WERI-Rb-1 (cell line): Measurements from ENCODE around the gene PRKCE.

Experiments used
- DNase-seq: peaks from one replicate; pipeline ENCODE4 v3.0.0-alpha.2; 2020
- H3K27ac ChIP-seq: fragments of 250-450 bp; sonication (Bioruptor Pico); 2 replicates; pipeline ENCODE4 v1.5.1; 2020; ENCODE audit warnings: mild to moderate bottlenecking, moderate library complexity
- H3K27me3 ChIP-seq: fragments of 250-450 bp; sonication (Bioruptor Pico); 2 replicates; pipeline ENCODE4 v1.5.1; 2021; ENCODE audit warnings: mild to moderate bottlenecking, low read depth, moderate library complexity; ENCODE audit not compliant: insufficient read depth, severe bottlenecking
- H3K36me3 ChIP-seq: fragments of 250-450 bp; sonication (Bioruptor Pico); 2 replicates; pipeline ENCODE4 v1.5.1; 2020; ENCODE audit warnings: mild to moderate bottlenecking, moderate library complexity
- H3K4me3 ChIP-seq: 2 replicates; pipeline ENCODE4 v1.5.1; 2011; ENCODE audit warnings: low read depth, mild to moderate bottlenecking, control low read depth, low read length
- H3K9me3 ChIP-seq: fragments of 250-450 bp; sonication (Bioruptor Pico); 2 replicates; pipeline ENCODE4 v1.5.1; 2021; ENCODE audit warnings: mild to moderate bottlenecking, moderate library complexity; ENCODE audit not compliant: severe bottlenecking
- TF ChIP-seq, protein P1 (sequence below): IDR thresholded peaks from 2 replicates; pipeline ENCODE4 v1.5.1; 2011; ENCODE audit warnings: low read depth, mild to moderate bottlenecking, control low read depth, inconsistent platforms, low read length

Gene PRKCE

DNA sequence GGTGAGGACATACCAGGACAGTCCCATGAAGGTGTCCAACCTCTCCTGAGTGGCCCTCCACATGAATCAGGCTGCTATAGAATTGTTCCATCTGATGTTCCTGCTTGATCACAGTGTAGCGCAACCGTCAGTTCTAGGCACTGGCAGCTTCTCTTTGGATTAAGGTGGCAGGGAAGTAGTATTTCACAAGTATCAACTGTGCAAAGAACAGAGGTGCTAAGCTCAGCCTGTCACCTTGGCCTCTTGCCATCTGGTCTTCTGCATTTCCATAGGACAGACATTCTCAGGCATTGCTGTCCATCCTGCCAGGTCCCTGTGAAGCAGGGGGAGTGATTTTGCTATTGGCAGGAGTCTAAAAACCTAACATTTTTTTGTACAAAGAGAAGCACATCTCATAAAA is 463.5 kb downstream of the PRKCE start:
- H3K4me3 ChIP-seq, result no peak overlapping the region
- TF ChIP-seq, protein P1, sequence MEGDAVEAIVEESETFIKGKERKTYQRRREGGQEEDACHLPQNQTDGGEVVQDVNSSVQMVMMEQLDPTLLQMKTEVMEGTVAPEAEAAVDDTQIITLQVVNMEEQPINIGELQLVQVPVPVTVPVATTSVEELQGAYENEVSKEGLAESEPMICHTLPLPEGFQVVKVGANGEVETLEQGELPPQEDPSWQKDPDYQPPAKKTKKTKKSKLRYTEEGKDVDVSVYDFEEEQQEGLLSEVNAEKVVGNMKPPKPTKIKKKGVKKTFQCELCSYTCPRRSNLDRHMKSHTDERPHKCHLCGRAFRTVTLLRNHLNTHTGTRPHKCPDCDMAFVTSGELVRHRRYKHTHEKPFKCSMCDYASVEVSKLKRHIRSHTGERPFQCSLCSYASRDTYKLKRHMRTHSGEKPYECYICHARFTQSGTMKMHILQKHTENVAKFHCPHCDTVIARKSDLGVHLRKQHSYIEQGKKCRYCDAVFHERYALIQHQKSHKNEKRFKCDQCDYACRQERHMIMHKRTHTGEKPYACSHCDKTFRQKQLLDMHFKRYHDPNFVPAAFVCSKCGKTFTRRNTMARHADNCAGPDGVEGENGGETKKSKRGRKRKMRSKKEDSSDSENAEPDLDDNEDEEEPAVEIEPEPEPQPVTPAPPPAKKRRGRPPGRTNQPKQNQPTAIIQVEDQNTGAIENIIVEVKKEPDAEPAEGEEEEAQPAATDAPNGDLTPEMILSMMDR, result no peak
- no peaks in the 10 kb centered on the region for H3K36me3 ChIP-seq

DNA sequence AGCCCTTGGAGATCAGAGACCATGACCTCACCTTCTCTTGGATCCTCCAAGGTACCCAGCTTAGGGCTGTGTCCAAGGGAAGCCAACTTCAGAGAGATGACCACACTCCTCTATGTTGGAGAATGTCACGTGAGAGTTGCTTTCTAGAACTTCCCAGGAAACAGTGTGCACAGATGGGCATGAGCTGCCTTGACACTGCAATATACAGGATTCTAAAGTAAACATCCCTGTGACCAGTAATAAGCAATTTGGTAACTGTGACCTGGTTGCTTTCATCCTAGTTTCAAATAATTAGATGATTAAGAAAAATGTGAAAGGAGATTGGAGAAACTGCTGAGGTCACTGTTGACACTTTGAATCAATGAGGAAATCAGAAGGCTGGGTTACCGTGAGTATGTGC is 464.7 kb downstream of the PRKCE start:
- H3K27ac ChIP-seq, result no peak overlapping the region
- no peaks in the 10 kb centered on the region for H3K9me3 ChIP-seq
- DNase-seq, result no peak
- H3K36me3 ChIP-seq, result no peaks in the 10 kb centered on the region
- TF ChIP-seq, protein P1, result no peak
- H3K27me3 ChIP-seq, result no peaks in the 10 kb centered on the region
- no peak overlapping the region for H3K4me3 ChIP-seq

More for the DNA sequence above, 463.5 kb downstream of the PRKCE start:
- H3K9me3 ChIP-seq, result no peaks in the 10 kb centered on the region
- no peaks in the 10 kb centered on the region for H3K27me3 ChIP-seq
- H3K27ac ChIP-seq, result no peak overlapping the region
- peak; percentile 63 for DNase-seq

DNA sequence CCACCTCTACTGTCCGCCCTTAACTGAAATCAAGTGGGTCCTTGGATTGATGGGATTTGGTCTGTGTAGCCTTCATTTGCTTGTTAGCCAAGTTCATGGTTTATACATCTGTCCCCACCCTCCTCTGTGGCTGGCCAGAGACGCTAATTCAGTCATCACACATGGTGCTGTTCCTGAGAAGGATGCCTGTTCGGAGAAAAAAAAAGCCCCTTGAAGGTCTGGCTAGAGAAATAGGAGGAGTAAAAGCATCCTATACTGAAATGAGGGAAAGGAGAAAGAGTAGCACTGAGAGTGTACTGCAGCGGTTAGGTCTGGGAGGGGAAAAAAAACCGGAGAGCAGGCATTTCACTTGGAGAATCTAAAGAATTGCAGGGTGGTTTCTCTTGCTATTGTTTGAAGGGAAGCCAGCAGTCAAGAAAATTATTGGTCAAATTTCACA is 465.1 kb downstream of the PRKCE start:
- no peak for DNase-seq
- H3K27me3 ChIP-seq, result no peaks in the 10 kb centered on the region
- no peak overlapping the region for H3K27ac ChIP-seq
- no peaks in the 10 kb centered on the region for H3K36me3 ChIP-seq
- TF ChIP-seq, protein P1, result no peak
- H3K4me3 ChIP-seq, result no peak overlapping the region
- H3K9me3 ChIP-seq, result no peaks in the 10 kb centered on the region

DNA sequence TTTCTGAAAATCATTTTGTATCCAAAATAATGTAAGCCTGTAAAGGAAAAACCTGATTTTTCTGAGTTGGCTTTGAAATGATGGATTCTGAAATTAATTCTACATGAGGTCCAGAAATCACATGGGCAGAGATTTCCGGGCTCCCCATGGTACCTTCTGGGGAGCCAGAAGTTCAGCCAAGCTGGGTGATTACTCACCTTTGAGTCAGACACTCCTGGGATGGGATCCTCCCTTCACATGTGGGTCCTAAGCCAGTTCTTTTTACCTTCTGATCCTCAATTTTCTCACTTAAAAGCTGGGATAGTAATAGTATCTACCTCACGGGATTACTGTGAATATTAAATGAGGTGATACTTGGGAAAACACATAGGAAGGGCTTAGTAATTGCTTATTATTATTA is 465.9 kb downstream of the PRKCE start:
- Histone ChIP-seq H3K36me3 (no peaks in the 10 kb centered on the region), H3K9me3 (no peaks in the 10 kb centered on the region), H3K4me3 (no peak overlapping the region), H3K27me3 (no peaks in the 10 kb centered on the region), H3K27ac (no peak overlapping the region)
- DNase-seq, result no peak
- TF ChIP-seq, protein P1, result no peak

DNA sequence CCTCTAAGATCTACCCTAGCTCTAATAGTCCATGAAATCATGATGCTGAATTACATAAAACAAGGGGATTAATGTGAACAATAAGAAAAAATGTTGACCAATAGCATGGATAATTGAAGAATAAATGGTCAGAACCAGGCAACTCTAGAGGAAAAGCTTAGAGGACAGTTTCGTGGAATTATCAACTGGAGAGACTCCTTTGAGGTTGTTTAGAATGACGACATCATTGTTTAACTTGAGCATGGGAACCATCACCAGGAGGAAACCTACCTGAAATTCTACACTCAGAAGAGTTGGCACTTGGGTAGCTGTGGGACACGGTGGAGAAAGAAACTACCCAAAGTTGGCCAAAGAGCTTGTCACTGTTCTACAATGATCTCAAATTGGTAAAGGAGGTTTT is 466.5 kb downstream of the PRKCE start:
- no peak overlapping the region for H3K4me3 ChIP-seq
- TF ChIP-seq, protein P1, result no peak

DNA sequence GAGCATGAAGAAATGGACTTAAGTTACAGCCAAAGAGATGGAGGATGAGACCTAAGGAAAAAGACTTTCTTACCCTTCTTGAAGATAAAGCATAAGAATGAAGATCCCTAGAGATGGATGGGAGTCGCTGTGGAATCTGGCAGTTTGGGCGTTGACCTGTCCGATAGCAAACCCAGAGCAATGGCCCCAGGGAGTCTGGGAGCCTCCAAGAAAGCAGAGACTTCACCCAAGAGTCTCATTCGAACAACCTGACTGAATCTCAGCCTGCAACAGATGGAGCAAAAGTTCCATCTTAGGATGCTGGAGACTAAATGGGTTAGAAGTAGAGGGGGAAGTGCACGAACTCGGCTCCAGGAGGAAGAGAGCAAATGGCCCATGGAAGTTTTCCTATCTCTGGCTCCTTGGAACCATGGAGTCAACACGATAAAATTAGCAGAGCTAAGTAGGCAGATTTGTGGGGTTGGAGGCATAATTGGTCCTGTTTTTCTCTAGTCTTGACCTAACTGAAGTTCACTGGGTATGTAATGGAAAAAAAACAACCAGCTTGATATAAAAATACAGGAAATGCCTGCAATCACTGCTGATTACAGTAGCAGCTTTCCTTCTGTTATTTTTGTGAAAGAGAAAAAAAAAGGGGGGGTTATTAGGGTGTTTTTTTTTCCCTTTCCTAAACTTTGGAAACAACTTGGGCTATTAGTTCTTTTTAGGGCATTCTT is 467.3 kb downstream of the PRKCE start:
- Histone ChIP-seq H3K27me3 (no peaks in the 10 kb centered on the region), H3K27ac (no peak overlapping the region), H3K9me3 (no peaks in the 10 kb centered on the region), H3K36me3 (no peaks in the 10 kb centered on the region), H3K4me3 (no peak overlapping the region)
- TF ChIP-seq, protein P1, result no peak
- DNase-seq, result no peak

More for the DNA sequence above, 466.5 kb downstream of the PRKCE start:
- Histone ChIP-seq H3K27me3 (no peaks in the 10 kb centered on the region), H3K9me3 (no peaks in the 10 kb centered on the region), H3K36me3 (no peaks in the 10 kb centered on the region), H3K27ac (no peak overlapping the region)
- DNase-seq, result no peak
